ENCODE results near the gene TRIM52. TPM values are rescaled to one million over a fixed set of nuclear protein-coding genes. Genes with fewer than 3 reads are reported as not detected.

Gene TRIM52
- total and polyA plus RNA-seq, 2 of the 13 experiments (the other 11 are each of a cell fraction or from before 2014, with no cell fraction given), result 7.2 to 11.6 TPM

DNA sequence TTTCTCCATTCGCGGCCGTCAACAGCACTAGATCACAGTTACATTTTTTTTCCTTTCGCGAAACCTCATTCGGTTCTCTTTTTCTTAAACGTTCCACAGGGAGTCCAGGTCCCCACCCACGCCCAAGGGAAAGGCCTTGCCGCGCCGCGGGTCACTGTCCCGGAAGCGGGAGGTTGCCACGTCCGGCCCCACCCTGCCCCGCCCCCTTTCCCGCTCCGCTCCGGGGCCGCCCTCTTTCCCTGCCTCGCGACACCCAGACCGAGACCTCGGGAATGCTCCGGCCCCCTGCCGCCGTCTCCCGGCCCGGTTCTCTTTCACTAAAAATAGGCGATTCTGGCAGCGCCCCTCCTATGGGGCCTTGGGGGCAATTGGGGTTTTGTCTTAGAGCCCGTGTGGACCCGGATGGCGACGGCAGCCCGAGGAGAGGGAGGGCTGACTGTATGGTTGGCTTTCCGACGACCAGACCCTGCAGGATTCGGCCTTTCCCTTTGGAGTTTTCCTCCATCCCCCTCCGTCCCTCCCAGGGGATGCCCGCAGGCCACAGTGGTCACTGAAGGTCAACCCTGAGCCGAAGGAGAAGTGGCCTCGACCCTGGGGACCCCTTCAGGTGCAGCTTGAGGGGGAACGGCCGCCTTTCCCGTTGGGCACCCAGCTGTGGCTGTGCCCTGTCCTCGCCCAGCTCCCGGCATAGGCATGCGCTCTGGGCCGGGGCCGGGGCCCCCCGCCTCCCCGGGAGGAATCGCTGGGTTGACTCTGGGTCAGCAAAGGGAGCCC is 14.5 kb downstream of the TRIM52 start (continued):
- TF ChIP-seq THRA (CRISPR knock-in tag; IDR thresholded peaks at IDR 0.05; ENCODE audit: borderline replicate concordance) (peak; percentile 19; the same call in 1 of the 2 replicates), THAP7 (CRISPR knock-in tag; IDR thresholded peaks at IDR 0.05) (0 out of 2 replicates have a peak, but pooled peaks have one; percentile 41), NR1H2 (CRISPR knock-in tag; IDR thresholded peaks at IDR 0.05; ENCODE audit: borderline replicate concordance, low read depth) (no peak), TBX3 (IDR thresholded peaks at IDR 0.05; ENCODE audit: borderline replicate concordance) (no peak), MBD4 (IDR thresholded peaks at IDR 0.05; ENCODE audit: borderline replicate concordance, low read length) (no peak), ZC3H13 (CRISPR knock-in tag; IDR thresholded peaks at IDR 0.05) (0 out of 2 replicates have a peak, but pooled peaks have one; percentile 12), NFYC (CRISPR knock-in tag; IDR thresholded peaks at IDR 0.05) (no peak), ELF3 (CRISPR knock-in tag; IDR thresholded peaks at IDR 0.05) (peak; percentile 40; the same call in 1 of the 2 replicates), MTA3 (CRISPR knock-in tag; IDR thresholded peaks at IDR 0.05) (no peak), ZNF550 (CRISPR knock-in tag; IDR thresholded peaks at IDR 0.05; ENCODE audit: borderline replicate concordance) (no peak), DR1 (CRISPR knock-in tag; IDR thresholded peaks at IDR 0.05) (peak; percentile 51; the same call in 1 of the 2 replicates), ZNF24 (IDR thresholded peaks at IDR 0.05) (no peak), ZNF124 (CRISPR knock-in tag; IDR thresholded peaks at IDR 0.05) (no peak)
- TF ChIP-seq, protein P1, sequence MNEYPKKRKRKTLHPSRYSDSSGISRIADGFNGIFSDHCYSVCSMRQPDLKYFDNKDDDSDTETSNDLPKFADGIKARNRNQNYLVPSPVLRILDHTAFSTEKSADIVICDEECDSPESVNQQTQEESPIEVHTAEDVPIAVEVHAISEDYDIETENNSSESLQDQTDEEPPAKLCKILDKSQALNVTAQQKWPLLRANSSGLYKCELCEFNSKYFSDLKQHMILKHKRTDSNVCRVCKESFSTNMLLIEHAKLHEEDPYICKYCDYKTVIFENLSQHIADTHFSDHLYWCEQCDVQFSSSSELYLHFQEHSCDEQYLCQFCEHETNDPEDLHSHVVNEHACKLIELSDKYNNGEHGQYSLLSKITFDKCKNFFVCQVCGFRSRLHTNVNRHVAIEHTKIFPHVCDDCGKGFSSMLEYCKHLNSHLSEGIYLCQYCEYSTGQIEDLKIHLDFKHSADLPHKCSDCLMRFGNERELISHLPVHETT (CRISPR knock-in tag; conservative IDR thresholded peaks at IDR 0.05), result no peak
- TF ChIP-seq, protein P2, sequence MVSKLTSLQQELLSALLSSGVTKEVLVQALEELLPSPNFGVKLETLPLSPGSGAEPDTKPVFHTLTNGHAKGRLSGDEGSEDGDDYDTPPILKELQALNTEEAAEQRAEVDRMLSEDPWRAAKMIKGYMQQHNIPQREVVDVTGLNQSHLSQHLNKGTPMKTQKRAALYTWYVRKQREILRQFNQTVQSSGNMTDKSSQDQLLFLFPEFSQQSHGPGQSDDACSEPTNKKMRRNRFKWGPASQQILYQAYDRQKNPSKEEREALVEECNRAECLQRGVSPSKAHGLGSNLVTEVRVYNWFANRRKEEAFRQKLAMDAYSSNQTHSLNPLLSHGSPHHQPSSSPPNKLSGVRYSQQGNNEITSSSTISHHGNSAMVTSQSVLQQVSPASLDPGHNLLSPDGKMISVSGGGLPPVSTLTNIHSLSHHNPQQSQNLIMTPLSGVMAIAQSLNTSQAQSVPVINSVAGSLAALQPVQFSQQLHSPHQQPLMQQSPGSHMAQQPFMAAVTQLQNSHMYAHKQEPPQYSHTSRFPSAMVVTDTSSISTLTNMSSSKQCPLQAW (CRISPR knock-in tag; IDR thresholded peaks at IDR 0.05), result peak; percentile 77
- TF ChIP-seq, protein P3, sequence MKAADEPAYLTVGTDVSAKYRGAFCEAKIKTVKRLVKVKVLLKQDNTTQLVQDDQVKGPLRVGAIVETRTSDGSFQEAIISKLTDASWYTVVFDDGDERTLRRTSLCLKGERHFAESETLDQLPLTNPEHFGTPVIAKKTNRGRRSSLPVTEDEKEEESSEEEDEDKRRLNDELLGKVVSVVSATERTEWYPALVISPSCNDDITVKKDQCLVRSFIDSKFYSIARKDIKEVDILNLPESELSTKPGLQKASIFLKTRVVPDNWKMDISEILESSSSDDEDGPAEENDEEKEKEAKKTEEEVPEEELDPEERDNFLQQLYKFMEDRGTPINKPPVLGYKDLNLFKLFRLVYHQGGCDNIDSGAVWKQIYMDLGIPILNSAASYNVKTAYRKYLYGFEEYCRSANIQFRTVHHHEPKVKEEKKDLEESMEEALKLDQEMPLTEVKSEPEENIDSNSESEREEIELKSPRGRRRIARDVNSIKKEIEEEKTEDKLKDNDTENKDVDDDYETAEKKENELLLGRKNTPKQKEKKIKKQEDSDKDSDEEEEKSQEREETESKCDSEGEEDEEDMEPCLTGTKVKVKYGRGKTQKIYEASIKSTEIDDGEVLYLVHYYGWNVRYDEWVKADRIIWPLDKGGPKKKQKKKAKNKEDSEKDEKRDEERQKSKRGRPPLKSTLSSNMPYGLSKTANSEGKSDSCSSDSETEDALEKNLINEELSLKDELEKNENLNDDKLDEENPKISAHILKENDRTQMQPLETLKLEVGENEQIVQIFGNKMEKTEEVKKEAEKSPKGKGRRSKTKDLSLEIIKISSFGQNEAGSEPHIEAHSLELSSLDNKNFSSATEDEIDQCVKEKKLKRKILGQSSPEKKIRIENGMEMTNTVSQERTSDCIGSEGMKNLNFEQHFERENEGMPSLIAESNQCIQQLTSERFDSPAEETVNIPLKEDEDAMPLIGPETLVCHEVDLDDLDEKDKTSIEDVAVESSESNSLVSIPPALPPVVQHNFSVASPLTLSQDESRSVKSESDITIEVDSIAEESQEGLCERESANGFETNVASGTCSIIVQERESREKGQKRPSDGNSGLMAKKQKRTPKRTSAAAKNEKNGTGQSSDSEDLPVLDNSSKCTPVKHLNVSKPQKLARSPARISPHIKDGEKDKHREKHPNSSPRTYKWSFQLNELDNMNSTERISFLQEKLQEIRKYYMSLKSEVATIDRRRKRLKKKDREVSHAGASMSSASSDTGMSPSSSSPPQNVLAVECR (CRISPR knock-in tag; IDR thresholded peaks at IDR 0.05; ENCODE audit: borderline replicate concordance), result peak; percentile 72; the same call in 1 of the 2 replicates

All from HepG2 (cell line).